Measurements from ENCODE around the gene HELT.

Gene HELT

DNA sequence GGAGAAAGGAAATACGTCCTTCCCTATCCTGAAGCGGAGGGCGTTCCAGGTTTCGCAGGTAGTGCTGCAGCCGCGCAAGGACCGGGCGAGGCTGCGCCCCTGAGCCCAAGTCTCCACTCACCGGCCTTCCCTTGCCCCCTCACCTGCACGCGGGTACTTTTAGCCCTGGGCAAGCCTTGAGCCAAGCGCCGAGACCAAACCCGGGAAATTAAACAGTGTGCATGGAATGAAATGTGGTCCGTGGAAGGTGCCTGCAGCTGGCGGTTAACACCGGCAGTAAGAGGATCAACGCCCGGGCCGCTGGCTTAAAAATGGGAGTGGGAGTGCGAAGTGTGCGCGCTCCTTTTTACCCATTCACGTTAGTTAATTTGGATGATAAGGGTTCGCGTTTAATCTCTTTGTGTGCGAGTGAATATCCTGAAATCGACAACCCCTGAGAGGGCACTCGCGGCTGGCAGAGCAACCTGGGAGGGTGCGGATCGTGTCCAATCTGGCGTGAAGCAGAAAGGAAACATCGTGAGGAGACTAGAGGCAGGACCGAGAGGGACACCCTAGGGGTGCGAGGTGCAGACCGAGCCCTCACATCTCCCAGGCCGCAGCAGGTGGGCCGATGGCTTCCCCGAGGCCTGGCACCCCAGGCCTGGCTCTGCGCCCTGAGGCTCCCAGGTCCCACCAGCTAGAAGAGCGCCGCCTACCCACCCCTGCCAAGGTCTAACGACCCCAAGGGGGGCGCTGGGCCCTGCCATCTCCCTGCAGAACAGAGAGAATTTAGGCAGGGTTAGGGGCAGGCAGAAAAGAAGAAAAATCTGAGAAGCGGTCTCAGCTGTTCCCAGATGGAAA, 2.0 kb upstream of the HELT start:
- ATAC-seq (ENCODE audit: insufficient read depth, low read depth) (no peak), DNase-seq (no peak)
- no peak overlapping the region for H3K4me3 ChIP-seq (ENCODE audit: low read depth in 1 of 2, low read length in 2 of 2)
- H4K20me1 ChIP-seq (ENCODE audit: insufficient read depth, low read length) = no peaks in the 10 kb centered on the region
- H3K4me1 ChIP-seq (ENCODE audit: insufficient read depth, low read length) = no peaks in the 10 kb centered on the region
- no peaks in the 10 kb centered on the region for H3K27me3 ChIP-seq (ENCODE audit: insufficient read depth, low read length, poor library complexity)
- no peaks in the 10 kb centered on the region for H3K79me2 ChIP-seq (ENCODE audit: insufficient read depth, low read length)
- no peak overlapping the region for H3K27ac ChIP-seq (ENCODE audit: low read length)
- no peak for TF ChIP-seq EZH2 (IDR thresholded peaks at IDR 0.05; ENCODE audit: borderline replicate concordance, low read depth, low read length, severe bottlenecking)
- TF ChIP-seq CTCF (IDR thresholded peaks at IDR 0.05; ENCODE audit: borderline replicate concordance, extremely low read depth, low read length, poor library complexity, severe bottlenecking) = no peak
- no peak overlapping the region for H2AFZ ChIP-seq (ENCODE audit: low read depth, low read length)
- H3K9ac ChIP-seq (ENCODE audit: low read depth, low read length) = no peak overlapping the region
- no peaks in the 10 kb centered on the region for H3K9me3 ChIP-seq (ENCODE audit: insufficient read depth, low read length, severe bottlenecking)
- no peak overlapping the region for H3K4me2 ChIP-seq (ENCODE audit: insufficient read depth, low read length)
- no peaks in the 10 kb centered on the region for H3K36me3 ChIP-seq (ENCODE audit: insufficient read depth, low read length)

- Histone ChIP-seq H3K4me2 (ENCODE audit: insufficient read depth, low read length) (no peak overlapping the region), H3K4me1 (ENCODE audit: insufficient read depth, low read length) (no peaks in the 10 kb centered on the region), H3K9ac (ENCODE audit: low read depth, low read length) (no peak overlapping the region), H3K4me3 (ENCODE audit: low read depth in 1 of 2, low read length in 2 of 2) (no peak overlapping the region), H3K27me3 (ENCODE audit: insufficient read depth, low read length, poor library complexity) (no peaks in the 10 kb centered on the region), H4K20me1 (ENCODE audit: insufficient read depth, low read length) (no peaks in the 10 kb centered on the region), H3K36me3 (ENCODE audit: insufficient read depth, low read length) (no peaks in the 10 kb centered on the region), H3K79me2 (ENCODE audit: insufficient read depth, low read length) (no peaks in the 10 kb centered on the region), H3K9me3 (ENCODE audit: insufficient read depth, low read length, severe bottlenecking) (no peaks in the 10 kb centered on the region), H3K27ac (ENCODE audit: low read length) (no peak overlapping the region), H2AFZ (ENCODE audit: low read depth, low read length) (no peak overlapping the region)
- no peak for TF ChIP-seq CTCF (IDR thresholded peaks at IDR 0.05; ENCODE audit: borderline replicate concordance, extremely low read depth, low read length, poor library complexity, severe bottlenecking)
- TF ChIP-seq EZH2 (IDR thresholded peaks at IDR 0.05; ENCODE audit: borderline replicate concordance, low read depth, low read length, severe bottlenecking) = no peak
- DNase-seq = no peak
- ATAC-seq (ENCODE audit: insufficient read depth, low read depth) = no peak
Measured at GRCh38 chr4:185016946-185017758, 1.1 kb upstream of the HELT start.

DNA sequence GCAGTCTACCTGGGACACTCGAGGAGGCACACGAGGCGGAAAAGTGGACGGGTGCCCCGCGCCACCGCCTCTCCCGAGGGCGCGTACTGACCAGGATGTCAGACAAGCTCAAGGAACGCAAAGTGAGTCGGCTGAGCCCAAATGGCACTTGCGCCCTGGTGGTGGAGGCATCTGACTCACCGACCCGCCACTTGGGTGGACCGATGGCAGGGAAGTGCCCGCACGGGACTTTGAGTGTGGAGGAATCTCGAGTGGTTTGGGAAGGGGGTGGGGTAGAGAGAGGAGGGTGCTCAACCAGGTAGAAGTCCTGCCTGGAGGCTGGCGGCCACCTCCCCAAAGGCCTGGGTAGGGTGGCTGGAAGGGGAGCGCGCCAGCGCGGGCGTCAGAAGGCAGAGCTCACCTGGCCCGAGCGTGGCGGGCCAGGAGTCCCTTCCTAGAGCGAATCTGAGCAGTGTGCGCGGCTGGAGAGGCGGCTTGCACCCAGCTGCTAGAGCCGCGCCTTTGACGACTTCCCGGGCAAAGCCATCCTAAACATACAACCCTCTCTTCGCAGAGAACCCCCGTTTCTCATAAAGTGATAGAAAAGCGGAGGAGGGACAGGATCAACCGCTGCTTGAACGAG, 655 bp downstream of the HELT start:
- TF ChIP-seq CTCF (IDR thresholded peaks at IDR 0.05; ENCODE audit: borderline replicate concordance, extremely low read depth, low read length, poor library complexity, severe bottlenecking) (no peak), EZH2 (IDR thresholded peaks at IDR 0.05; ENCODE audit: borderline replicate concordance, low read depth, low read length, severe bottlenecking) (no peak)
- Histone ChIP-seq H3K4me1 (ENCODE audit: insufficient read depth, low read length) (no peaks in the 10 kb centered on the region), H3K4me3 (ENCODE audit: low read depth in 1 of 2, low read length in 2 of 2) (no peak overlapping the region), H3K9me3 (ENCODE audit: insufficient read depth, low read length, severe bottlenecking) (no peaks in the 10 kb centered on the region), H3K4me2 (ENCODE audit: insufficient read depth, low read length) (no peak overlapping the region), H4K20me1 (ENCODE audit: insufficient read depth, low read length) (no peaks in the 10 kb centered on the region), H3K27me3 (ENCODE audit: insufficient read depth, low read length, poor library complexity) (peaks cover 2% of the 10 kb centered on the region), H3K79me2 (ENCODE audit: insufficient read depth, low read length) (no peaks in the 10 kb centered on the region), H3K9ac (ENCODE audit: low read depth, low read length) (no peak overlapping the region), H2AFZ (ENCODE audit: low read depth, low read length) (no peak overlapping the region), H3K36me3 (ENCODE audit: insufficient read depth, low read length) (no peaks in the 10 kb centered on the region), H3K27ac (ENCODE audit: low read length) (no peak overlapping the region)
- no peak for ATAC-seq (ENCODE audit: insufficient read depth, low read depth)
- no peak for DNase-seq

All from DND-41 (cell line).